Parathyroid adenoma (tissue), 2 donors: ENCODE results near the gene TMEM219.
"Not testable (repeated sequence)": the region's sequence is repeated elsewhere in the genome, so short reads cannot be mapped to it uniquely, and the experiment has no call there.

Experiments
- H2AFZ ChIP-seq: fragments of 300-600 bp; sonication (generic); one replicate; pipeline ENCODE4 v1.7.0; 2017; ENCODE audit warnings: antibody characterized with exemption, mild to moderate bottlenecking
- H3K27ac ChIP-seq: fragments of 300-600 bp; sonication (generic); one replicate; pipeline ENCODE4 v1.7.0; 2017
- H3K27me3 ChIP-seq: fragments of 300-600 bp; sonication (generic); one replicate; pipeline ENCODE4 v1.7.0; 2017; ENCODE audit warnings: low read length; ENCODE audit not compliant: control insufficient read depth, insufficient read depth
- H3K36me3 ChIP-seq: fragments of 300-600 bp; sonication (generic); one replicate; pipeline ENCODE4 v1.7.0; 2017; ENCODE audit warnings: low read length; ENCODE audit not compliant: control insufficient read depth, insufficient read depth
- H3K4me1 ChIP-seq: fragments of 300-600 bp; sonication (generic); one replicate; pipeline ENCODE4 v1.7.0; 2017; ENCODE audit warnings: control low read depth
- H3K4me2 ChIP-seq: fragments of 300-600 bp; sonication (generic); one replicate; pipeline ENCODE4 v1.7.0; 2017; ENCODE audit warnings: low read length
- H3K4me3 ChIP-seq: fragments of 300-600 bp; sonication (generic); one replicate; pipeline ENCODE4 v1.7.0; 2017; ENCODE audit warnings: low read depth, low read length
- H3K79me2 ChIP-seq: fragments of 300-600 bp; sonication (generic); one replicate; pipeline ENCODE4 v1.7.0; 2017; ENCODE audit warnings: control low read depth
- H3K9ac ChIP-seq: fragments of 300-600 bp; sonication (generic); one replicate; pipeline ENCODE4 v1.7.0; 2017; ENCODE audit warnings: mild to moderate bottlenecking
- H3K9me3 ChIP-seq: fragments of 300-600 bp; sonication (generic); one replicate; pipeline ENCODE4 v1.7.0; 2017; ENCODE audit warnings: low read length; ENCODE audit not compliant: control insufficient read depth
- CTCF ChIP-seq: fragments of 300-600 bp; sonication (generic); IDR thresholded peaks from one replicate; pipeline ENCODE4 v1.7.0; 2017; ENCODE audit warnings: antibody characterized with exemption, mild to moderate bottlenecking
- donor health status: primary hyperparathyroidism.

The TMEM219 gene

GRCh38 chr16:29925105-29925756 is 36.6 kb upstream of the TMEM219 start:
- Histone ChIP-seq H3K4me3 (peak overlapping the region; percentile 91), H3K27me3 (no peaks in the 10 kb centered on the region), H3K79me2 (peaks cover 14% of the 10 kb centered on the region), H3K9me3 (no peaks in the 10 kb centered on the region), H3K27ac (no peak overlapping the region), H3K4me2 (peak overlapping the region; percentile 99), H3K36me3 (no peaks in the 10 kb centered on the region), H2AFZ (peak overlapping the region; percentile 82), H3K4me1 (peaks cover 9% of the 10 kb centered on the region), H3K9ac (no peak overlapping the region)
- no peak for TF ChIP-seq CTCF

GRCh38 chr16:29925781-29926710 is 35.8 kb upstream of the TMEM219 start, which contains the start of gene KCTD13:
Gene KCTD13, minus strand, starts transcription at chr16:29926226. Its CDS starts 193 bp downstream, at chr16:29926033.
- no peaks in the 10 kb centered on the region for H3K9me3 ChIP-seq
- peak within 1 kb of the TSS; percentile 24 for H3K9ac ChIP-seq
- H3K4me2 ChIP-seq, result peak within 1 kb of the TSS; percentile 99
- peak within 1 kb of the TSS; percentile 82 for H2AFZ ChIP-seq
- no peak for TF ChIP-seq CTCF
- H3K4me1 ChIP-seq, result peaks cover 9% of the 10 kb centered on the region
- H3K79me2 ChIP-seq, result peaks cover 14% of the 10 kb centered on the region
- no peaks in the 10 kb centered on the region for H3K36me3 ChIP-seq
- peak within 1 kb of the TSS; percentile 69 for H3K27ac ChIP-seq
- H3K4me3 ChIP-seq, result peak within 1 kb of the TSS; percentile 91
- H3K27me3 ChIP-seq, result no peaks in the 10 kb centered on the region

DNA sequence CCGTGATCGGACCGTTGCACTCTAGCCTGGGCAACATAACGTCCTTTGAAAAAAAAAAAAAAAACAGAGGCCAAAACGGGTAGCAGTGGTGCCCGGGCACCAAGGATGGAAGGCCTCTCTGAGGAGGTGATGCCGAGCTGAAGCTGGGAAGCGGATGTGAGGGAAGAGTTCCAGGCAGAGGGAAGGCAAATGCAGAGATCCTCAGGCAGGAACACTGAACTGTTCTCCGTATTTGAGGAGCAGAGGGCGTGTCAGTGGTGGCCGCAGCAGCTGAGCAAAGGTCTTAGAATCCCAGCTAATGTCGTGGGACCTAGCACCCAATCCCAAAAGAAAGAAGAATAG is 35.2 kb upstream of the TMEM219 start:
- Histone ChIP-seq H3K4me1 (peaks cover 9% of the 10 kb centered on the region), H3K4me3 (peak overlapping the region; percentile 91), H3K9ac (peak overlapping the region; percentile 24), H3K4me2 (peak overlapping the region; percentile 99), H3K79me2 (peaks cover 14% of the 10 kb centered on the region), H3K27ac (peak overlapping the region; percentile 69), H3K36me3 (no peaks in the 10 kb centered on the region), H3K9me3 (no peaks in the 10 kb centered on the region), H3K27me3 (no peaks in the 10 kb centered on the region), H2AFZ (peak overlapping the region; percentile 82)
- no peak for TF ChIP-seq CTCF

DNA sequence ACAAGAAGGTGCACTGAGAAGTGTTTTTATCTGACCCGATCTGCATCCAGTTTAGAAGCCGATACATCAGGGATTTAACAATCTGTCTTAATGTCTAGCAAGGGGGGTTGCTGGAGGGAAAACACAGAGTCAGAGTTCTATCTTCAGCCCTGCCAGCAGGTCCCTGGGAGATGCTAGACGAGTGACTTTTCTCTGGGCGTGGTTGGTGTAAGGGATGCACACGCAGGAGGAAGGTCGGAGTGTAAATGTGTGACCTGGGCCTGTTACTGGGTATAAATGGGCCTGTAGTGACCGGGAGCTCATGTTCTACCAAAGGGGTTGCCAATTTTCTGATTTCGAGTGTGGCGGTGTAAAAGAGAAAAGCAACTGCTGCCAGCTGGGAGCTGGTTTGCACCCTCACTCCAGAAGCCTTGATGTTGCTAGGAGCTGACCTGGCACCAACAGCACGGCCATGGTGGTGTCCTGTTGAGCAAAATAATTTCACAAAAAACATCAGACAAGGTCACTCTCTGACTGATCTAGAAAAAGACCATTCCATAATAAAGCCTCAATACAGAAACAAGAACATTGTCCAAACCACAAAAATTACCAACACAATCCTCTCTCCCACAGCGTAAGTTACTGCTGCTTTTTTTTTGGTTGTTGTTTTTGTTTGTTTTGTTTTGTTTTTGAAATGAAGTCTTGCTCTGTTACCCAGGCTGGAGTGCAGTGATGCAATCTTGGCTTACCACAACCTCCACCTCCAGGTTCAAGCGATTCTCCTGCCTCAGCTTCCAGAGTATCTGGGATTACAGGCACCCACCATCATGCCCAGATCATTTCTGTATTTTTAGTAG is 34.6 kb upstream of the TMEM219 start:
- H3K4me1 ChIP-seq, result peaks cover 9% of the 10 kb centered on the region
- H3K9ac ChIP-seq, result peak overlapping the region; percentile 24
- H2AFZ ChIP-seq, result peak overlapping the region; percentile 82
- TF ChIP-seq CTCF, result no peak
- peak overlapping the region; percentile 91 for H3K4me3 ChIP-seq
- peak overlapping the region; percentile 99 for H3K4me2 ChIP-seq
- peak overlapping the region; percentile 69 for H3K27ac ChIP-seq
- H3K9me3 ChIP-seq, result no peaks in the 10 kb centered on the region
- no peaks in the 10 kb centered on the region for H3K36me3 ChIP-seq
- H3K27me3 ChIP-seq, result no peaks in the 10 kb centered on the region
- H3K79me2 ChIP-seq, result peaks cover 14% of the 10 kb centered on the region

DNA sequence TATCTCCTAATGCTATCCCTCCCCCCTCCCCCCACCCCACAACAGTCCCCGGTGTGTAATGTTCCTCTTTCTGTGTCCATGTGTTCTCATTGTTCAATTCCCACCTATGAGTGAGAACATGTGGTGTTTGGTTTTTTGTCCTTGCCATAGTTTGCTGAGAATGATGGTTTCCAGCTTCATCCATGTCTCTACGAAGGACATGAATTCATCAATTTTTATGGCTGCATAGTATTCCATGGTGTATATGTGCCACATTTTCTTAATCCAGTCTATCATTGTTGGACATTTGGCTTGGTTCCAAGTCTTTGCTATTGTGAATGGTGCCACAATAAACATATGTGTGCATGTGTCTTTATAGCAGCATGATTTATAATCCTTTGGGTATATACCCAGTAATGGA is 30.1 kb upstream of the TMEM219 start:
- H3K4me2 ChIP-seq, result not testable (repeated sequence)

More for the DNA sequence above, 30.1 kb upstream of the TMEM219 start:
- not testable (repeated sequence) for H3K9ac ChIP-seq, H3K4me1 ChIP-seq, H3K79me2 ChIP-seq, H2AFZ ChIP-seq, H3K9me3 ChIP-seq, H3K27ac ChIP-seq, H3K4me3 ChIP-seq, H3K27me3 ChIP-seq, H3K36me3 ChIP-seq
